HEK293T (cell line): Measurements from ENCODE around the gene CFAP210.
"Not testable (repeated sequence)": the region's sequence is repeated elsewhere in the genome, so short reads cannot be mapped to it uniquely, and the experiment has no call there.

ENCODE experiments used
- SP1 ChIP-seq: fragments of 450-650 bp; IDR thresholded peaks from 2 replicates; pipeline ENCODE4 v1.6.1; 2017
- SUZ12 ChIP-seq: fragments of 450-650 bp; IDR thresholded peaks from 2 replicates; pipeline ENCODE4 v1.6.1; 2016; ENCODE audit warnings: mild to moderate bottlenecking

DNA sequence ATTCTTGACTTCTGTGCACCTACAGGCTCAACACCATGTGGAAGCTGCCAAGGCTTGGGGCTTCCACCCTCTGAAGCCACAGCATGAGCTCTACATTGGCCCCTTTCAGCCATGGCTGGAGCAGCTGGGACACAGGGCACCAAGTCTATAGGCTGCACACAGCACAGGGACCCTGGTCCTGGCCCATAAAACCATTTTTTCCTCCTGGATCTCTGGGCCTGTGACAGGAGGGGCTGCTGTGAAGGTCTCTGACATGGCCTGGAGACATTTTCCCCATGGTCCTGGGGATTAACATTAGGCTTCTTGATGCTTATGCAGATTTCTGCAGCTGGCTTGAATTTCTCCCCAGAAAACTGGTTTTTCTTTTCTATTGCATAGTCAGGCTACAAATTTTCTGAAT, 6.3 kb downstream of the CFAP210 start:
- not testable (repeated sequence) for TF ChIP-seq SUZ12, SP1
